Measurements from ENCODE around the gene ULK1. TPM values are rescaled to one million over a fixed set of nuclear protein-coding genes. Genes with fewer than 3 reads are reported as not detected.

The ULK1 gene
- total RNA-seq, 2 donors from 2014 or later: 23.2 to 40.6 TPM

GRCh38 chr12:131849700-131850553 lies 44.5 kb upstream of the ULK1 start:
- Histone ChIP-seq H3K4me3 (no peak overlapping the region), H3K4me1 (ENCODE audit: control insufficient read depth in 1 of 2, low read depth in 2 of 2) (no peaks in the 10 kb centered on the region), H3K27me3 (replicated peaks; ENCODE audit: insufficient read depth) (no peaks in the 10 kb centered on the region), H3K36me3 (no peaks in the 10 kb centered on the region), H3K27ac (no peak overlapping the region), H3K9me3 (no peaks in the 10 kb centered on the region)
- no peak for TF ChIP-seq CTCF (IDR thresholded peaks at IDR 0.05)
- DNase-seq (ENCODE audit: low spot score) (no peak), ATAC-seq (ENCODE audit: insufficient number of reproducible peaks, low FRiP score, low read depth) (no peak)

- no peak overlapping the region for H3K4me3 ChIP-seq
- ATAC-seq (ENCODE audit: insufficient number of reproducible peaks, low FRiP score, low read depth) (peak; percentile 64), DNase-seq (ENCODE audit: low spot score) (no peak)
- H3K4me1 ChIP-seq (ENCODE audit: control insufficient read depth in 1 of 2, low read depth in 2 of 2): no peaks in the 10 kb centered on the region
- no peak overlapping the region for H3K27ac ChIP-seq
- no peaks in the 10 kb centered on the region for H3K9me3 ChIP-seq
- no peaks in the 10 kb centered on the region for H3K27me3 ChIP-seq (replicated peaks; ENCODE audit: insufficient read depth)
- peak; percentile 61 for TF ChIP-seq CTCF (IDR thresholded peaks at IDR 0.05)
- no peaks in the 10 kb centered on the region for H3K36me3 ChIP-seq
Measured at GRCh38 chr12:131850856-131851559, 43.4 kb upstream of the ULK1 start.

GRCh38 chr12:131851741-131852550 lies 42.5 kb upstream of the ULK1 start:
- DNase-seq (ENCODE audit: low spot score): no peak
- no peaks in the 10 kb centered on the region for H3K36me3 ChIP-seq
- H3K27ac ChIP-seq: no peak overlapping the region
- no peaks in the 10 kb centered on the region for H3K27me3 ChIP-seq (replicated peaks; ENCODE audit: insufficient read depth)
- no peak overlapping the region for H3K4me3 ChIP-seq
- no peak for TF ChIP-seq CTCF (IDR thresholded peaks at IDR 0.05)
- no peaks in the 10 kb centered on the region for H3K4me1 ChIP-seq (ENCODE audit: control insufficient read depth in 1 of 2, low read depth in 2 of 2)
- ATAC-seq (ENCODE audit: insufficient number of reproducible peaks, low FRiP score, low read depth): no peak
- no peaks in the 10 kb centered on the region for H3K9me3 ChIP-seq

- H3K4me3 ChIP-seq: no peak overlapping the region
- no peaks in the 10 kb centered on the region for H3K4me1 ChIP-seq (ENCODE audit: control insufficient read depth in 1 of 2, low read depth in 2 of 2)
- DNase-seq (ENCODE audit: low spot score): no peak
- no peak for TF ChIP-seq CTCF (IDR thresholded peaks at IDR 0.05)
- H3K27ac ChIP-seq: no peak overlapping the region
- no peaks in the 10 kb centered on the region for H3K27me3 ChIP-seq (replicated peaks; ENCODE audit: insufficient read depth)
- no peak for ATAC-seq (ENCODE audit: insufficient number of reproducible peaks, low FRiP score, low read depth)
- H3K9me3 ChIP-seq: no peaks in the 10 kb centered on the region
- no peaks in the 10 kb centered on the region for H3K36me3 ChIP-seq
Measured at GRCh38 chr12:131852551-131853299, 41.7 kb upstream of the ULK1 start.

All from thoracic aorta (tissue), 2 donors.